HepG2 (cell line): ENCODE measurements around the gene HSD17B11. TPM values are rescaled to one million over a fixed set of nuclear protein-coding genes. Genes with fewer than 3 reads are reported as not detected.

Experiments
- ZZZ3 ChIP-seq: sonication (generic); formaldehyde crosslinking; IDR thresholded peaks from 2 replicates; pipeline ENCODE4 v1.4.0; 2020; ENCODE audit warnings: missing genetic modification reagents, mild to moderate bottlenecking, borderline replicate concordance
- polyA plus RNA-seq, 8 experiments: library from polyadenylated mRNA; depleted of rRNA in 3 of 8; stranded (reverse) in 7 of 8; unstranded in 1 of 8; fragments of >200 nt; fragmentation: Illumina TruSeq in 4 of 8; extraction: Trizol in 4 of 8; gene quantifications; 2 replicates each; pipeline versions ENCODE4 v1.2.1 to v1.2.3, GENCODE V29; 2011 to 2016; ENCODE audit warnings: low read depth in 4 of 8, missing spikeins in 1 of 8, mixed read lengths in 1 of 8; ENCODE audit not compliant: insufficient read depth in 1 of 8
- total RNA-seq, 5 experiments: library from RNA; depleted of rRNA; stranded (reverse); fragments of >200 nt; fragmentation: Illumina TruSeq; extraction: Trizol; gene quantifications; 2 replicates each; pipeline ENCODE4 v1.2.3, GENCODE V29; 2016; ENCODE audit warnings: low read depth in 1 of 5
- TF ChIP-seq, protein P1 (sequence below): sonication (generic); formaldehyde crosslinking; IDR thresholded peaks from 2 replicates; pipeline ENCODE4 v1.5.0; 2020; ENCODE audit warnings: missing genetic modification reagents, mild to moderate bottlenecking, borderline replicate concordance
- TF ChIP-seq, protein P2 (sequence below): sonication (generic); formaldehyde crosslinking; IDR thresholded peaks from 2 replicates; pipeline ENCODE4 v1.5.0; 2020; ENCODE audit warnings: mild to moderate bottlenecking, missing genetic modification reagents, borderline replicate concordance
- TF ChIP-seq, protein P3 (sequence below): sonication (generic); formaldehyde crosslinking; conservative IDR thresholded peaks from 2 replicates; pipeline ENCODE4 v1.4.0; 2020; ENCODE audit warnings: mild to moderate bottlenecking, missing genetic modification reagents, moderate library complexity
- TF ChIP-seq, protein P4 (sequence below), 2 experiments: sonication (generic) in 1 of 2; formaldehyde crosslinking in 1 of 2; IDR thresholded peaks; 2 replicates each; pipeline versions ENCODE4 v1.5.1 to v1.6.1; 2011 to 2020; ENCODE audit warnings: borderline replicate concordance in 1 of 2, low read depth in 1 of 2, low read length in 1 of 2, mild to moderate bottlenecking in 1 of 2, missing genetic modification reagents in 1 of 2, moderate library complexity in 1 of 2

Gene HSD17B11
- total and polyA plus RNA-seq, 2 of the 13 experiments (the other 11 are each of a cell fraction or from before 2014, with no cell fraction given), result 121 to 158 TPM

DNA sequence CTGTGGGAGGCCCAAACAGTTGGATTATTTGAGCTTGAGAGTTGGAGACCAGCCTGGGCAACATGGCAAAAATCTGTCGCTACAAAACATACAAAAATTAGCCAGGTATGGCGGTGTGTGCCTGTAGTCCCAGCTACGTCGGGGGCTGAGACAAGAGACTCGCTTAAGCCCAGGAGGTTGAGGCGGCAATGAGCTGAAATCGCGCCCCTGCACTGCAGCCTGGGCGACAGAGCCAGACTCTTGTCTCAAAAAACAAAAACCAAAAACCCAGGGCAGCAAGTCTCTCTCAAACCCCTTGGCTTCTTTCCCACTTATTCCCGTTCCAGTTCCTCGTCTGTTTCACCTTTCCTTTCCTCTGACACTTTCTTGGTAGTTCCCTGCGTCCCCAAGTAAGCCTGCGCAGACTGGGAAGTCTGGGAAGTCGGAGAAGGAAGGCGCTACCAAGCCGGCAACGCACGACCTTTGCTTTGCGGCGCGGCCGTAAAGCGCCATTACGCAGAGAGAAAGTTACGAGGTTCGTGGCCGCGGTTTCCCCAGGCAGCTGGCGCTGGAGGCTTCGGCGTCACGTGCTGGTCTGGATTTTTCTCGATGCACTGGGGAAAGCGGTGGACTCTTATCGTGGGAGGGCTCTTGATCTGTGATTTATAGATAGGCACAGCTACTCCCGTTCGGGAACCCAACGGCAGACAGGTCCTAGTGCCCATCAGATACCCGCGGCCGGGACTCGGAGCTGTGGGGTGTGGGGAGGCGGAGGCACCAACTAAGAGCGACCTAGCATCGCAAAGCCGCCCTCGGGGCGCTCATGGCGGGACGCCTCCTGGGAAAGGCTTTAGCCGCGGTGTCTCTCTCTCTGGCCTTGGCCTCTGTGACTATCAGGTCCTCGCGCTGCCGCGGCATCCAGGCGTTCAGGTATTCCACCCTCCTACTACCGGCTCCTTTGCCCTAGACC is 31.4 kb upstream of the HSD17B11 start, which contains the start of gene NUDT9 (continued):
- TF ChIP-seq ZZZ3 (CRISPR knock-in tag), result no peak
- TF ChIP-seq, protein P1, sequence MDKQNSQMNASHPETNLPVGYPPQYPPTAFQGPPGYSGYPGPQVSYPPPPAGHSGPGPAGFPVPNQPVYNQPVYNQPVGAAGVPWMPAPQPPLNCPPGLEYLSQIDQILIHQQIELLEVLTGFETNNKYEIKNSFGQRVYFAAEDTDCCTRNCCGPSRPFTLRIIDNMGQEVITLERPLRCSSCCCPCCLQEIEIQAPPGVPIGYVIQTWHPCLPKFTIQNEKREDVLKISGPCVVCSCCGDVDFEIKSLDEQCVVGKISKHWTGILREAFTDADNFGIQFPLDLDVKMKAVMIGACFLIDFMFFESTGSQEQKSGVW (CRISPR knock-in tag), result no peak
- TF ChIP-seq, protein P2, sequence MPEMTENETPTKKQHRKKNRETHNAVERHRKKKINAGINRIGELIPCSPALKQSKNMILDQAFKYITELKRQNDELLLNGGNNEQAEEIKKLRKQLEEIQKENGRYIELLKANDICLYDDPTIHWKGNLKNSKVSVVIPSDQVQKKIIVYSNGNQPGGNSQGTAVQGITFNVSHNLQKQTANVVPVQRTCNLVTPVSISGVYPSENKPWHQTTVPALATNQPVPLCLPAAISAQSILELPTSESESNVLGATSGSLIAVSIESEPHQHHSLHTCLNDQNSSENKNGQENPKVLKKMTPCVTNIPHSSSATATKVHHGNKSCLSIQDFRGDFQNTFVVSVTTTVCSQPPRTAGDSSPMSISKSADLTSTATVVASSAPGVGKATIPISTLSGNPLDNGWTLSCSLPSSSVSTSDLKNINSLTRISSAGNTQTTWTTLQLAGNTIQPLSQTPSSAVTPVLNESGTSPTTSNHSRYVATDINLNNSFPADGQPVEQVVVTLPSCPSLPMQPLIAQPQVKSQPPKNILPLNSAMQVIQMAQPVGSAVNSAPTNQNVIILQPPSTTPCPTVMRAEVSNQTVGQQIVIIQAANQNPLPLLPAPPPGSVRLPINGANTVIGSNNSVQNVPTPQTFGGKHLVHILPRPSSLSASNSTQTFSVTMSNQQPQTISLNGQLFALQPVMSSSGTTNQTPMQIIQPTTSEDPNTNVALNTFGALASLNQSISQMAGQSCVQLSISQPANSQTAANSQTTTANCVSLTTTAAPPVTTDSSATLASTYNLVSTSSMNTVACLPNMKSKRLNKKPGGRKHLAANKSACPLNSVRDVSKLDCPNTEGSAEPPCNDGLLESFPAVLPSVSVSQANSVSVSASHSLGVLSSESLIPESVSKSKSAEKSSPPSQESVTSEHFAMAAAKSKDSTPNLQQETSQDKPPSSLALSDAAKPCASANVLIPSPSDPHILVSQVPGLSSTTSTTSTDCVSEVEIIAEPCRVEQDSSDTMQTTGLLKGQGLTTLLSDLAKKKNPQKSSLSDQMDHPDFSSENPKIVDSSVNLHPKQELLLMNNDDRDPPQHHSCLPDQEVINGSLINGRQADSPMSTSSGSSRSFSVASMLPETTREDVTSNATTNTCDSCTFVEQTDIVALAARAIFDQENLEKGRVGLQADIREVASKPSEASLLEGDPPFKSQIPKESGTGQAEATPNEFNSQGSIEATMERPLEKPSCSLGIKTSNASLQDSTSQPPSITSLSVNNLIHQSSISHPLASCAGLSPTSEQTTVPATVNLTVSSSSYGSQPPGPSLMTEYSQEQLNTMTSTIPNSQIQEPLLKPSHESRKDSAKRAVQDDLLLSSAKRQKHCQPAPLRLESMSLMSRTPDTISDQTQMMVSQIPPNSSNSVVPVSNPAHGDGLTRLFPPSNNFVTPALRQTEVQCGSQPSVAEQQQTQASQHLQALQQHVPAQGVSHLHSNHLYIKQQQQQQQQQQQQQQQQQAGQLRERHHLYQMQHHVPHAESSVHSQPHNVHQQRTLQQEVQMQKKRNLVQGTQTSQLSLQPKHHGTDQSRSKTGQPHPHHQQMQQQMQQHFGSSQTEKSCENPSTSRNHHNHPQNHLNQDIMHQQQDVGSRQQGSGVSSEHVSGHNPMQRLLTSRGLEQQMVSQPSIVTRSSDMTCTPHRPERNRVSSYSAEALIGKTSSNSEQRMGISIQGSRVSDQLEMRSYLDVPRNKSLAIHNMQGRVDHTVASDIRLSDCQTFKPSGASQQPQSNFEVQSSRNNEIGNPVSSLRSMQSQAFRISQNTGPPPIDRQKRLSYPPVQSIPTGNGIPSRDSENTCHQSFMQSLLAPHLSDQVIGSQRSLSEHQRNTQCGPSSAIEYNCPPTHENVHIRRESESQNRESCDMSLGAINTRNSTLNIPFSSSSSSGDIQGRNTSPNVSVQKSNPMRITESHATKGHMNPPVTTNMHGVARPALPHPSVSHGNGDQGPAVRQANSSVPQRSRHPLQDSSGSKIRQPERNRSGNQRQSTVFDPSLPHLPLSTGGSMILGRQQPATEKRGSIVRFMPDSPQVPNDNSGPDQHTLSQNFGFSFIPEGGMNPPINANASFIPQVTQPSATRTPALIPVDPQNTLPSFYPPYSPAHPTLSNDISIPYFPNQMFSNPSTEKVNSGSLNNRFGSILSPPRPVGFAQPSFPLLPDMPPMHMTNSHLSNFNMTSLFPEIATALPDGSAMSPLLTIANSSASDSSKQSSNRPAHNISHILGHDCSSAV (CRISPR knock-in tag), result no peak
- TF ChIP-seq, protein P3, sequence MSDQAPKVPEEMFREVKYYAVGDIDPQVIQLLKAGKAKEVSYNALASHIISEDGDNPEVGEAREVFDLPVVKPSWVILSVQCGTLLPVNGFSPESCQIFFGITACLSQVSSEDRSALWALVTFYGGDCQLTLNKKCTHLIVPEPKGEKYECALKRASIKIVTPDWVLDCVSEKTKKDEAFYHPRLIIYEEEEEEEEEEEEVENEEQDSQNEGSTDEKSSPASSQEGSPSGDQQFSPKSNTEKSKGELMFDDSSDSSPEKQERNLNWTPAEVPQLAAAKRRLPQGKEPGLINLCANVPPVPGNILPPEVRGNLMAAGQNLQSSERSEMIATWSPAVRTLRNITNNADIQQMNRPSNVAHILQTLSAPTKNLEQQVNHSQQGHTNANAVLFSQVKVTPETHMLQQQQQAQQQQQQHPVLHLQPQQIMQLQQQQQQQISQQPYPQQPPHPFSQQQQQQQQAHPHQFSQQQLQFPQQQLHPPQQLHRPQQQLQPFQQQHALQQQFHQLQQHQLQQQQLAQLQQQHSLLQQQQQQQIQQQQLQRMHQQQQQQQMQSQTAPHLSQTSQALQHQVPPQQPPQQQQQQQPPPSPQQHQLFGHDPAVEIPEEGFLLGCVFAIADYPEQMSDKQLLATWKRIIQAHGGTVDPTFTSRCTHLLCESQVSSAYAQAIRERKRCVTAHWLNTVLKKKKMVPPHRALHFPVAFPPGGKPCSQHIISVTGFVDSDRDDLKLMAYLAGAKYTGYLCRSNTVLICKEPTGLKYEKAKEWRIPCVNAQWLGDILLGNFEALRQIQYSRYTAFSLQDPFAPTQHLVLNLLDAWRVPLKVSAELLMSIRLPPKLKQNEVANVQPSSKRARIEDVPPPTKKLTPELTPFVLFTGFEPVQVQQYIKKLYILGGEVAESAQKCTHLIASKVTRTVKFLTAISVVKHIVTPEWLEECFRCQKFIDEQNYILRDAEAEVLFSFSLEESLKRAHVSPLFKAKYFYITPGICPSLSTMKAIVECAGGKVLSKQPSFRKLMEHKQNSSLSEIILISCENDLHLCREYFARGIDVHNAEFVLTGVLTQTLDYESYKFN (CRISPR knock-in tag), result peak; percentile 59
- TF ChIP-seq, protein P4, sequence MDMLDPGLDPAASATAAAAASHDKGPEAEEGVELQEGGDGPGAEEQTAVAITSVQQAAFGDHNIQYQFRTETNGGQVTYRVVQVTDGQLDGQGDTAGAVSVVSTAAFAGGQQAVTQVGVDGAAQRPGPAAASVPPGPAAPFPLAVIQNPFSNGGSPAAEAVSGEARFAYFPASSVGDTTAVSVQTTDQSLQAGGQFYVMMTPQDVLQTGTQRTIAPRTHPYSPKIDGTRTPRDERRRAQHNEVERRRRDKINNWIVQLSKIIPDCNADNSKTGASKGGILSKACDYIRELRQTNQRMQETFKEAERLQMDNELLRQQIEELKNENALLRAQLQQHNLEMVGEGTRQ (IDR thresholded peaks at IDR 0.05; ENCODE audit: low read depth, low read length), result peak; percentile 81
- TF ChIP-seq, protein P4 (CRISPR knock-in tag; IDR thresholded peaks at IDR 0.05; ENCODE audit: borderline replicate concordance), result peak; percentile 78; the same call in 1 of the 2 replicates
